Lung (tissue), 12 donors: ENCODE data around the gene LACRT. TPM values are rescaled to one million over a fixed set of nuclear protein-coding genes. Genes with fewer than 3 reads are reported as not detected.

ENCODE experiments used
- ATAC-seq: fragments of 200-7000 bp; cut with Tn5 transposase; one replicate; pipeline ENCODE4 v1.9.1; 2020; ENCODE audit warnings: moderate number of reproducible peaks; ENCODE audit not compliant: insufficient read depth, low FRiP score
- DNase-seq, 3 donors: peaks; one replicate each; pipeline ENCODE4 v3.0.0-alpha.2; 2013 to 2017
- H3K27ac ChIP-seq, 2 donors: one replicate each; pipeline ENCODE4 v1.5.1; 2013; ENCODE audit warnings: mild to moderate bottlenecking in 2 of 2, moderate library complexity in 2 of 2, control low read depth in 1 of 2, inconsistent platforms in 1 of 2, low read depth in 1 of 2, low read length in 1 of 2
- H3K27me3 ChIP-seq, 3 donors: one replicate each; pipeline ENCODE4 v1.5.1; 2013; ENCODE audit warnings: low read length in 2 of 3; ENCODE audit not compliant: control insufficient read depth in 3 of 3, insufficient read depth in 3 of 3
- H3K36me3 ChIP-seq, 4 donors: one replicate each; pipeline ENCODE4 v1.5.1; 2013; ENCODE audit warnings: low read length in 4 of 4, mild to moderate bottlenecking in 1 of 4, moderate library complexity in 1 of 4; ENCODE audit not compliant: control insufficient read depth in 4 of 4, insufficient read depth in 4 of 4
- H3K4me1 ChIP-seq, 5 donors: one replicate each; pipeline ENCODE4 v1.5.1; 2013; ENCODE audit warnings: low read length in 5 of 5, mild to moderate bottlenecking in 2 of 5, moderate library complexity in 1 of 5; ENCODE audit not compliant: control insufficient read depth in 5 of 5, insufficient read depth in 5 of 5
- H3K4me3 ChIP-seq: one replicate; pipeline ENCODE4 v1.5.1; 2013; ENCODE audit warnings: mild to moderate bottlenecking, control low read depth, moderate library complexity
- H3K9ac ChIP-seq, 2 donors: one replicate each; pipeline ENCODE4 v1.5.1; 2013; ENCODE audit warnings: low read length in 2 of 2, control low read depth in 1 of 2; ENCODE audit not compliant: insufficient read depth in 1 of 2
- H3K9me3 ChIP-seq, 4 donors: one replicate each; pipeline ENCODE4 v1.5.1; 2013; ENCODE audit warnings: low read length in 3 of 4, mild to moderate bottlenecking in 1 of 4, moderate library complexity in 1 of 4; ENCODE audit not compliant: control insufficient read depth in 4 of 4, insufficient read depth in 3 of 4
- CTCF ChIP-seq: IDR thresholded peaks from 2 replicates; pipeline ENCODE4 v1.5.1; 2012; ENCODE audit warnings: mild to moderate bottlenecking; ENCODE audit errors: control extremely low read depth, extremely low read depth
- WGBS, 2 donors: extraction: QIAGEN DNeasy Blood & Tissue Kit; methylation state at CpG; one replicate each; pipeline ENCODE4 v1.1.7; 2013; 5-methylcytosine and 5-hydroxymethylcytosine counted together
- polyA plus RNA-seq, 2 donors: library from polyadenylated mRNA; stranded (reverse); fragments of 200-250 nt; gene quantifications; one replicate each; pipeline ENCODE4 v1.2.1, GENCODE V29; 2013
- total RNA-seq, 2 donors: library from RNA; depleted of rRNA in 1 of 2; stranded (reverse); fragments of >200 nt in 1 of 2; gene quantifications; one replicate each; pipeline ENCODE4 v1.2.1, GENCODE V29; 2014 to 2021
- donor health status: control.
- donor health status: control.
- donor health status: Bipolar disorder and iron deficiency.
- donor health status: healthy.
- donor health status: DM: yes; HTN: yes; CAD: no.

LACRT gene
- total and polyA plus RNA-seq, 4 donors, result not detected

GRCh38 chr12:54663603-54664002 is 28.9 kb upstream of the LACRT start:
- TF ChIP-seq CTCF, result no peak
- Histone ChIP-seq H3K36me3 (no peaks in the 10 kb centered on the region), H3K9ac (no peak overlapping the region), H3K27me3 (no peaks in the 10 kb centered on the region), H3K27ac (no peak overlapping the region), H3K4me3 (no peak overlapping the region), H3K4me1 (no peaks in the 10 kb centered on the region), H3K9me3 (no peaks in the 10 kb centered on the region)
- ATAC-seq, result no peak
- 79 to 81% methylated on average over 3 of the region's 3 CpGs for WGBS, 2 donors
- no peak for DNase-seq

DNA sequence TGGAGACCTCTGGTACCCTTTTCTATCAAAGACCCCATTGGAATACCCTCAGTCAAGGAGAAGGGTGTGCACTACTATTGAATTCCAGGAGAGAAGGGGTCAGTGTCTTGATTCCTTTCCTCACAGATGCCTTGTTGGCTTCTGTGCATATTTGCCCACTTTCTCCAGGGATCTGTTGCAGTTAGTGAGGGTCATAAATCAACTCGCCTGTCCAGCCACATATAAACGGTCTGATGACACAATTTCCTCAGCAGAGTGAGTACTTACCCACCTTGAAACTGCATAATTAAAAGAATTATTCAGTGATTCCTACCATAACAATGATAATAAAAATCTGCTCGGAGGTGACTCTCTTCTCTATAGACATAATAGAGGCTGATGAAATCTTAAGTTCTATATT is 27.3 kb upstream of the LACRT start:
- Histone ChIP-seq H3K36me3 (no peaks in the 10 kb centered on the region), H3K27ac (no peak overlapping the region), H3K9me3 (no peaks in the 10 kb centered on the region), H3K9ac (no peak overlapping the region), H3K27me3 (no peaks in the 10 kb centered on the region), H3K4me3 (no peak overlapping the region), H3K4me1 (no peaks in the 10 kb centered on the region)
- 48 to 54% methylated on average over 3 of the region's 3 CpGs for WGBS, 2 donors
- ATAC-seq, result no peak
- no peak for TF ChIP-seq CTCF
- DNase-seq, result no peak

DNA sequence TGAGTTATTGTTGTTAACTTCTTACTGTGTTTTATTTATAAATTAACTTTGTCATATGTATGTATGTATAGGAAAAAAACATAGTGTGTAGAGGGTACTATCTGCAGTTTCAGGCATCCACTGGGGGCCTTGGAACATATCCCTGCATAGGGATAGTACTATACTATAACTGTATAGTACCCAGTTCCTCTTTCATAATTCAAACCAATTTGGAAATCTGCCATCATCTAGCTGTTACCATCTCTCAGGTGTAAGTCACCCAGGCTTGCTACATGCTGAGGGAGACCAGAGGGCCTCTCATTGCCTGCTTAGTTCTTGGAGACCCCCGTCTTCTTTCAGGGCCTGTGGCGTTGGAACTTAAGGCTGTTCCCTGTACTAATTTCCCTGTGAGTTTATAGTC is 26.4 kb upstream of the LACRT start:
- Histone ChIP-seq H3K27ac (no peak overlapping the region), H3K9ac (no peak overlapping the region), H3K4me3 (no peak overlapping the region), H3K36me3 (no peaks in the 10 kb centered on the region), H3K27me3 (no peaks in the 10 kb centered on the region), H3K9me3 (no peaks in the 10 kb centered on the region), H3K4me1 (no peaks in the 10 kb centered on the region)
- WGBS, 2 donors, result 31 to 69% methylated on average over 2 of the region's 2 CpGs
- no peak for TF ChIP-seq CTCF
- ATAC-seq (no peak), DNase-seq (no peak)

GRCh38 chr12:54660320-54660962 is 25.7 kb upstream of the LACRT start:
- no peak overlapping the region for H3K4me3 ChIP-seq
- no peak for TF ChIP-seq CTCF
- no peaks in the 10 kb centered on the region for H3K9me3 ChIP-seq
- H3K36me3 ChIP-seq, result no peaks in the 10 kb centered on the region
- 88 to 91% methylated on average over 10 of the region's 10 CpGs for WGBS, 2 donors
- no peak for ATAC-seq
- no peak for DNase-seq
- no peaks in the 10 kb centered on the region for H3K27me3 ChIP-seq
- no peak overlapping the region for H3K9ac ChIP-seq
- H3K4me1 ChIP-seq, result no peaks in the 10 kb centered on the region
- H3K27ac ChIP-seq, result no peak overlapping the region
